8988T (cell line): Measurements from ENCODE around the gene TP53BP2.
"Not testable (repeated sequence)": the region's sequence is repeated elsewhere in the genome, so short reads cannot be mapped to it uniquely, and the experiment has no call there.

Source experiments
- DNase-seq: peaks from one replicate; pipeline ENCODE4 v3.0.0; 2011

The TP53BP2 gene

DNA sequence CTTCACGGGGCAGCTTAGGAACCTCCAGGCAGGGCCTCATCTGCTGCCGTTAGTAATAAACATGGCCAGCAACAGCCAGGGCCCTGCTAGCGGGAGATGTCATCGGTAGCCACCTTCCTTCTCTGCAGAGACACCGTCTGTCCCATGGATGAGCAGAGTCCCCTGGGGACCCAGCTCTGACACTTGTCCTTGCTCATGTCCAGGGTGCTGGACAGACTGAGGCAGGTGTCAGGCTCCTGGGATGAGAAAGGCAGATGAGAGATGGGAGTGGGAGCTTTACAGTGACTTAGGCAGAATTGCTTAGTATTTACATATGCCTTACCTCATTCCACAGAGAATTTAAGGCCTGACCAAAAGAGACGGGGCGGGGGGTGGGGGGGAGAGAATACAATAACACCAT lies 108.4 kb downstream of the TP53BP2 start:
- no peak for DNase-seq

DNA sequence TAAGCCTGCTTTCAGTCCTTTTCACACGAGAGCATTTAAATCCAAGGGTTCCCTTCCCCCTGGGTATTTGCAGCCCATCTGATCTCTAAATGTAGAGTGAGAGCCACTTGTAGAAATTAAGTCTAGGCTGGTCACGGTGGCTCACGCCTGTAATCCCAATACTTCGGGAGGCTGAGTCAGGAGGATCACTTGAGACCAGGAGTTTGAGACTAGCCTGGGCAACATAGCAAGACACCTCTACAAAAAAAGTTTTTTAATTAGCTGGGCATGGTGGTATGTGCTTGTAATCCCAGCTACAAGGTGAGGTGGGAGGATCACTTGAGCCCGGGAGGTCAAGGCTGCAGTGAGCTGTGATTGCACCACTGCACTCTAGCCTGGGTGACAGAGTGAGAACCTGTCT lies 109.1 kb downstream of the TP53BP2 start:
- DNase-seq = not testable (repeated sequence)

- DNase-seq = no peak
Observed at GRCh38 chr1:223733898-223734852, 111.6 kb downstream of the TP53BP2 start.

DNA sequence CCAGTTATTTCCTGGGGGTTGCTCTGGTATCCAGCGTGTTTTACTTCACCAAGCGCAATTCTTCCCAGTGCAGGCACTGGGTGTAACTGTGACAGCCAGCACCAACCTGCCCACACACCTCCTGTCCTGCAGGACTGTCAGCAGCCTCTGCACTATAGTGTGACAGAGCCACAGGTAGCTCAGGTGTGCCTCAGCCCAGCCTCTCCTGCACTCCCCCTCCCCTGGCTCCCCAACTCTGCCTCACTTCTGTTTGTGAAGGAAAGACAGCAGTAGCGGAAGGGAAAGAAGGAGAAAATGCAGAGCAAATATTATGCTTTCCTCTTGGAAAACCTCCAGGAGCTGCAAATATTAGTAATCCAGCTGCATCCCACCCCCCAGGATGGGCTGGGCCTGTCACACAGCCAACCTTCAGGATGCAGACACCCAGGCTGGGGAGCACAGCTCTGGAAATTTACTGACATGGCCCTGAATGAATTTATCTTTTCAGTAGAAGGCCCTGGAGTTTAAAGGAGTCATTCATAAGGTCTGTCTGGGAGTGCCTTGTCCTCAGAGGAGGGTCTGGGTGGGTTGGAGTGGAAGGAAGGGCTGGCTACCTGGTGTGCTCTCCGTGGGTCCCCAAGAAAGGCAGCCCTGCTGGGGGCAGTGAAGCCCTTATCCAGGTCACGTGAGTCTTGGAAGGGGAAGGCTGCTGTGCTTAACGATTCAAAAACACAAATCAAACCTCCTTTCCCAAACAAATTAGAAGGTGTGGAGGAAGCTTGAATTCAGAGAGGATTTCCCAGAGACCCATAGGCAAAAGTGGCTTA lies 112.6 kb downstream of the TP53BP2 start:
- DNase-seq = no peak

- DNase-seq = no peak
Observed at GRCh38 chr1:223731133-223731770, 114.5 kb downstream of the TP53BP2 start.

GRCh38 chr1:223730479-223731132 lies 115.1 kb downstream of the TP53BP2 start:
- no peak for DNase-seq

- DNase-seq = no peak
Observed at GRCh38 chr1:223729906-223730305, 115.8 kb downstream of the TP53BP2 start.
